ENCODE results near the gene FGA.

DNA sequence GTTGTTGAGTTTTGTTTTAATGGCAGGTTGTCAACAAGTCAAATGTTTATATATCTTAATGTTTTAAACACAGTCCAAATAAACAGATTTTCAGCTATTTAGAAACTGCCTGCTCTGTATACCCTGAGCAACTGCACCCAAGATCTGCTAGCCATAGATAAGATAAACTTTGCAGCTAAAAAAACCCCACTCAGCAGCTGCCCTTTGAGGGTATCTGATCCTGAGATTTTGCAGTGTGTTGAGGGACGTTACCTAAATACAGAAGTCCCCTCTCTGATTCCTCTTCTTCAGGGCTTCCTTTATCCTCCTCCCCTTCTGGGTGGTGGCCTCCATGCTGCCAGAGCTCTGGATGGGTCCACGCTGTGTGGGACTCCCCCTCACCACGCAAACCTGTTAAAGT is 32.9 kb upstream of the FGA start:
- TF ChIP-seq, protein P1, sequence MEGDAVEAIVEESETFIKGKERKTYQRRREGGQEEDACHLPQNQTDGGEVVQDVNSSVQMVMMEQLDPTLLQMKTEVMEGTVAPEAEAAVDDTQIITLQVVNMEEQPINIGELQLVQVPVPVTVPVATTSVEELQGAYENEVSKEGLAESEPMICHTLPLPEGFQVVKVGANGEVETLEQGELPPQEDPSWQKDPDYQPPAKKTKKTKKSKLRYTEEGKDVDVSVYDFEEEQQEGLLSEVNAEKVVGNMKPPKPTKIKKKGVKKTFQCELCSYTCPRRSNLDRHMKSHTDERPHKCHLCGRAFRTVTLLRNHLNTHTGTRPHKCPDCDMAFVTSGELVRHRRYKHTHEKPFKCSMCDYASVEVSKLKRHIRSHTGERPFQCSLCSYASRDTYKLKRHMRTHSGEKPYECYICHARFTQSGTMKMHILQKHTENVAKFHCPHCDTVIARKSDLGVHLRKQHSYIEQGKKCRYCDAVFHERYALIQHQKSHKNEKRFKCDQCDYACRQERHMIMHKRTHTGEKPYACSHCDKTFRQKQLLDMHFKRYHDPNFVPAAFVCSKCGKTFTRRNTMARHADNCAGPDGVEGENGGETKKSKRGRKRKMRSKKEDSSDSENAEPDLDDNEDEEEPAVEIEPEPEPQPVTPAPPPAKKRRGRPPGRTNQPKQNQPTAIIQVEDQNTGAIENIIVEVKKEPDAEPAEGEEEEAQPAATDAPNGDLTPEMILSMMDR (IDR thresholded peaks at IDR 0.05): no peak
- no peak for TF ChIP-seq EZH2 (IDR thresholded peaks at IDR 0.05)
